GM12892 (cell line): ENCODE data around the gene ALKBH5.

Experiments used
- DNase-seq: peaks from one replicate; pipeline ENCODE4 v3.0.0; 2011; ENCODE audit not compliant: insufficient read length
- FAIRE-seq: peaks from 2 replicates; lab custom pipeline; 2011; peaks lifted over from hg19 to GRCh38; lab: Jason Lieb, UNC
- POLR2A ChIP-seq: IDR thresholded peaks from 2 replicates; pipeline ENCODE4 v1.6.1; 2011; ENCODE audit warnings: low read depth, low read length, control low read depth
- POLR2AphosphoS5 ChIP-seq: IDR thresholded peaks from 2 replicates; pipeline ENCODE4 v1.6.1; 2011; ENCODE audit warnings: low read depth, low read length, control low read depth
- TAF1 ChIP-seq: IDR thresholded peaks from 2 replicates; pipeline ENCODE4 v1.6.1; 2011; ENCODE audit warnings: low read depth, mild to moderate bottlenecking, control low read depth, low read length, borderline replicate concordance

Gene ALKBH5

DNA sequence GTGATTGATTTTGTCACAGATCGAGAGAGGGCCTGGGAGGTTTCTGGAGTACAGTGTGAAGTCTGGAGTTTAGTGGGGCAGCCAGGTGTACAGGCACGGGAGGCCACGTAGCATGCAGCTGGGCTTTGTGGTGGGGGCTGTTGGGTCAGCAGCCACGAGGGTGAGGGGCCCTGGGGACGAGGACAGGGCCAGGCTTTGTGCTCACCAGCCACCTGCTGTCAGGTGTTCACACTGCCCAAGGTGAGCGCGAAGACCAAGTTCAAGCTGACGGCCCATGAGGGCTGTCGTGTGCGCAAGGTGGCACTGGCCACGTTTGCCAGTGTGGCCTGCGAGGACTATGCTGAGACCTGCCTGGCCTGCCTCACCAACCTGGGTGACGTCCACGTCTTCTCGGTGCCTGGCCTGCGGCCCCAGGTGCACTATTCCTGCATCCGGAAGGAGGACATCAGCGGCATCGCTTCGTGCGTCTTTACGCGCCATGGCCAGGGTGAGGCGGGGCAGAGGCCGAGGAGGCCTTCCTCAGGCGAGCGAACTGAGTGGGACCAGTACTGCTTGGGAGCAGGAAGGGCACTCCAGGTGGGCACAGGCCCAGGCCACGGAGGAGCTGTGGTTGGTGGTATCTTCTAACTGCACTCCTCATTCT lies 57.7 kb downstream of the ALKBH5 start:
- TF ChIP-seq POLR2A (no peak), POLR2AphosphoS5 (no peak), TAF1 (no peak)
- FAIRE-seq (peak; percentile 54), DNase-seq (no peak)

DNA sequence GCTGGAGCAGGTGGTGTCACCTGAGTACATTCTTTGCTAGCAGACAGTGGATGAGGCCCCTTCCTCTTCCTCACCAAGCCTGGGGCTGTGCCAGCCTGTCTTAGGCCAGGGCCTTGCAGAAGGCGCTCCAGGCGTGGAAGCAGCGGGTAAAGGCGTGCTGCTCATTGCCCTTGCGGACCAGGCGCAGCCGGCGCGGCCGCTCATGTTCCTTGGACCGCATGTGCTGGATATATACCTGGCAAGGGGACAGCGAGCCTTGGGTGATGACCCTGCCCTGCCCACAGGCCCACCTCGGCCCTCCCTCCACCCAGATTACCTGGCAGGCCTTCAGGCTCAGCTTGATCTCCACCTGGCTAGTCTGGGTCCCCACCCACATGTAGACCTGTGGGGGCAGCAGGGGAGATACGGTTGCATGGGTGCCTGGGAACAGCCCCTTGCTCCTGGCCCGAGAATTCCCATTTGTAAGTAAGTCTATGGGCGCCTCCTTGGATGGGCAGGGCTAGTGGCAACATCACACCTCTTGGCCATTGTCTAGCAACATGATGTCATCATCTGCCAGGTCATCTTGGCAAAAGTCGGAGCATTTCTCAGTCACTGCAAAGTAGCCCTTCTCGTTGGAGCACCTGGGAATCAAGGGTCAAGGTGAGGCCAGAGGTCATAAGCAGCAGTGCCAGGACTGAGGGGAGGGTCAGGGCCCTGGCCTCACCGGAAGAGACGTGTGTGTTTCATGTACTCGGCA lies 61.6 kb downstream of the ALKBH5 start:
- DNase-seq: no peak
- TF ChIP-seq POLR2AphosphoS5 (no peak), TAF1 (no peak), POLR2A (no peak)
- FAIRE-seq: no peak

DNA sequence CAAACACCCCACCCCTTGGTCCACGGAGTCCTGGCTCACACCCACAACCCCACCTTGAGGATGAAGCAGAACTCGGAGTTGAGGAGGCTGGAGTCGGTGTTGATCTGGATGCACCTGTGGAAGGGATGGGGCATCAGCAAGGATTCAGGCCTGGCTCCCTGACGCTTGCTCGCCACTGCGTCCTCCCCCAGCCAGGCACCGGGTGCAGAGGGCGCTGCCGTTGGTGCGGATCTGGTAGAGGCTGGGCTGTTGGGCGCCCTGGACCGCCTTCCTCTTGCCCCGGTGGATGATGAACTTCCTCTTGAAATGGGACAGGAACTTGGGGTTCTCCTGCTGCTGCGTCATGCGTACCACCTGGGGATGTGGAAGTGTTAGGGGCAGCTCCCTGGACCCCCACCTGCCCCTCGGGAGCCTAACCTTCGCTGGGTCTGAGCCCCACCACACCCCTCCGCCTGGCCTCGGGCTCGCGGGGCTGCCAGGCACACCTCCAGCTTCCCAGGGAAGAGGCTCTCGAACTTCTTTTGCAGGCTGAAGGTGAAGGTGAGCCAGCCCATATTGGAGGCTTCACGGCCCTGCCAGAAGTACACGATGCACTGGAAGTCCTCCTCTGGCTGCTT lies 62.6 kb downstream of the ALKBH5 start:
- no peak for DNase-seq
- no peak for FAIRE-seq
- TF ChIP-seq POLR2AphosphoS5: no peak
- TF ChIP-seq TAF1: no peak
- TF ChIP-seq POLR2A: no peak

- FAIRE-seq: no peak
- TF ChIP-seq POLR2A (no peak), TAF1 (no peak), POLR2AphosphoS5 (no peak)
- peak; percentile 67 for DNase-seq
Measured at GRCh38 chr17:18246880-18247612, 63.4 kb downstream of the ALKBH5 start.

GRCh38 chr17:18247613-18248001 lies 64.0 kb downstream of the ALKBH5 start:
- TF ChIP-seq POLR2A (no peak), POLR2AphosphoS5 (no peak), TAF1 (no peak)
- DNase-seq: no peak
- FAIRE-seq: peak; percentile 9

- peak; percentile 91 for DNase-seq
- peak; percentile 94 for FAIRE-seq
- TF ChIP-seq TAF1 (no peak), POLR2AphosphoS5 (no peak), POLR2A (no peak)
Measured at GRCh38 chr17:18248300-18248731, 64.7 kb downstream of the ALKBH5 start.

GRCh38 chr17:18248811-18249210 lies 65.2 kb downstream of the ALKBH5 start:
- TF ChIP-seq TAF1 (no peak), POLR2AphosphoS5 (no peak), POLR2A (no peak)
- DNase-seq: no peak
- FAIRE-seq: no peak

DNA sequence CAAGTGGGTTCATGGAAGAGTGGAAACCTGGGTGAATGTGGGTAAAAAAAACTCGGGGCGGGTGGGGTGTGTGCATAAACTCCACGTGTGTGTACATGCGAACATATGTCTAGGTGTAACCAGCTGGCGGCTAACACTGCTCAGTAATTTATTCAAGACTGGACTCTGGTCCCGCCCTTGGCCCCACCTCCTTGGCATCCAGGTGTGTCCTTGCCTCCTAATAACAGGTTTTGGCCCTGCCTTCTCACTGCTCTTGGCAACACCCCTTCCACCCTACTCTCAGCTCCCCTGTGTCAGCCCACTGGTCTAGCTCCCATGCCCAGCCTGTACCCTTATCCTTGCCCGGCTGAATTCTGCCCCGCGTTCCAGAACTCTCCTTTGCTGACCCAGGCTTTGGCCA lies 66.6 kb downstream of the ALKBH5 start:
- TF ChIP-seq TAF1 (no peak), POLR2AphosphoS5 (no peak), POLR2A (no peak)
- FAIRE-seq (no peak), DNase-seq (no peak)

DNA sequence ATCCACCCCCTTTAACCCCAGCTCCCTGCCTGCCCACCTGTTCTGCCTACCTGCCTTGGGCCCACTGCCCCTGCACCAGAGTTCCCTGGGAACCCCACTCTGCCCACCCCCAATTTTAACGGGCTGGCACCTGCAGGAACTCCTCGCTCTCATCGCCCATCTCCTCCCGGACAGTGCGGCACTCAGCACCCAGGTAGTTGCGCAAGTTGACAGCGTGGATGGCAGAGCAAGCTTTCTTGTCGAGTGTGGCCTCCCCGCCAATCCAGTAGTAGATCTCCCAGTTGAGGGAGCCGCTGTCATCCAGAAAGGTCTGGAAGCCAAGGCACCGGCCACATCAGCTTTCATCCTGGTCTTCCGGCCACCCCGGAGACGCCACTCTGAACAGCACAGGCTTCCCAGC lies 67.1 kb downstream of the ALKBH5 start:
- TF ChIP-seq POLR2A: no peak
- no peak for TF ChIP-seq POLR2AphosphoS5
- TF ChIP-seq TAF1: no peak
- no peak for FAIRE-seq
- DNase-seq: no peak

GRCh38 chr17:18251204-18251603 lies 67.6 kb downstream of the ALKBH5 start:
- TF ChIP-seq POLR2A (no peak), POLR2AphosphoS5 (no peak), TAF1 (no peak)
- FAIRE-seq (no peak), DNase-seq (no peak)

GRCh38 chr17:18252160-18252559 lies 68.5 kb downstream of the ALKBH5 start:
- TF ChIP-seq TAF1 (no peak), POLR2A (no peak), POLR2AphosphoS5 (no peak)
- FAIRE-seq (no peak), DNase-seq (no peak)
